Fibroblast of villous mesenchyme (primary cell): Measurements from ENCODE around the gene RIOK3. TPM values are rescaled to one million over a fixed set of nuclear protein-coding genes. Genes with fewer than 3 reads are reported as not detected.
A peak's percentile ranks its signal among the peaks of the same experiment; 100 is the strongest.
"Not testable (repeated sequence)": the region's sequence is repeated elsewhere in the genome, so short reads cannot be mapped to it uniquely, and the experiment has no call there.

Experiments
- DNase-seq: peaks from one replicate; pipeline ENCODE4 v3.0.0-alpha.2; 2010; ENCODE audit warnings: low read depth
- H3K4me3 ChIP-seq: 2 replicates; pipeline ENCODE4 v1.5.1; 2011; ENCODE audit warnings: low read depth, mild to moderate bottlenecking, low read length
- total RNA-seq: library from RNA; depleted of rRNA; stranded (reverse); fragments of >200 nt; gene quantifications from 2 replicates; pipeline ENCODE4 v1.2.3, GENCODE V29; 2012
- TF ChIP-seq, protein P1 (sequence below): IDR thresholded peaks from 2 replicates; pipeline ENCODE4 v1.5.1; 2012; ENCODE audit warnings: low read depth, mild to moderate bottlenecking, low read length; ENCODE audit not compliant: insufficient read depth

The RIOK3 gene
- total RNA-seq, 1 donor, result 71.2 TPM

DNA sequence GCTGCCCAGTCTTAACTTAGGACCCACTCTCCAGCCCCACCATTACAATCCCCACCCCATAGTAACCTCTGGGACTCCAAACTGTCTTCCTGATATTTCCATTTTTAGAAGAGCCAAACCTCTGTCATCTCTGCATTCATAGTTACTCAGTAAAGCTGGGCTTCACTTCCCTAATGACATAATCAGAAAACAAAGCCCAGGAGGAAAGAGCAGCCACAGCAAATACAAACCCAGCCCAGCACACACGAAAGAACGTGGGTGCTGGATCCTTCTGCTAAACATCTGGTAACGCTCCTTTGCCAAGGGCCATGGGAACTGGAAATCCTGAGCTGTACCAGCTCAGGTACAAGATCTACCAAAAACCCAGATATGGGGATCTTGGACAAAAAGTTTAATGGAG is 36.8 kb upstream of the RIOK3 start:
- no peak for DNase-seq
- no peak overlapping the region for H3K4me3 ChIP-seq
- TF ChIP-seq, protein P1, sequence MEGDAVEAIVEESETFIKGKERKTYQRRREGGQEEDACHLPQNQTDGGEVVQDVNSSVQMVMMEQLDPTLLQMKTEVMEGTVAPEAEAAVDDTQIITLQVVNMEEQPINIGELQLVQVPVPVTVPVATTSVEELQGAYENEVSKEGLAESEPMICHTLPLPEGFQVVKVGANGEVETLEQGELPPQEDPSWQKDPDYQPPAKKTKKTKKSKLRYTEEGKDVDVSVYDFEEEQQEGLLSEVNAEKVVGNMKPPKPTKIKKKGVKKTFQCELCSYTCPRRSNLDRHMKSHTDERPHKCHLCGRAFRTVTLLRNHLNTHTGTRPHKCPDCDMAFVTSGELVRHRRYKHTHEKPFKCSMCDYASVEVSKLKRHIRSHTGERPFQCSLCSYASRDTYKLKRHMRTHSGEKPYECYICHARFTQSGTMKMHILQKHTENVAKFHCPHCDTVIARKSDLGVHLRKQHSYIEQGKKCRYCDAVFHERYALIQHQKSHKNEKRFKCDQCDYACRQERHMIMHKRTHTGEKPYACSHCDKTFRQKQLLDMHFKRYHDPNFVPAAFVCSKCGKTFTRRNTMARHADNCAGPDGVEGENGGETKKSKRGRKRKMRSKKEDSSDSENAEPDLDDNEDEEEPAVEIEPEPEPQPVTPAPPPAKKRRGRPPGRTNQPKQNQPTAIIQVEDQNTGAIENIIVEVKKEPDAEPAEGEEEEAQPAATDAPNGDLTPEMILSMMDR, result no peak

DNA sequence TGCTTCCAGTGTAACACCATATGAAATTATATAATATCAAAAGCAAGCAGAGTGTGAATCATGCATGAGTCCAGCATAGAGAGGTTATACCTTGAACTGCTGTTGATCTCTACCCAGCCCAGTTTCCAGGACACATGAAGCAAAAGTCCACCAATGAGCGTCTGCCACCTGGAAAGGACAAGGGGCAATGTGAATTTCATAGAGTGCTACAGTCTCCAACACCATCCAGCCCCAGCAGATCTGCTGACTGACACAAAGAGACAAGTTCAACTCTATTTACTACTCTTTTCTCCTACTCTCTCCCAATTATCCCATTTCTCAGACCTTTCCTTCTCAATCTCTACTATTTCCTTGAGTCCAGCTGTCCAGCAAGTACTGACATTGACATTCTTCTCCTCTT is 31.8 kb upstream of the RIOK3 start:
- TF ChIP-seq, protein P1, result no peak
- DNase-seq, result no peak
- no peak overlapping the region for H3K4me3 ChIP-seq

DNA sequence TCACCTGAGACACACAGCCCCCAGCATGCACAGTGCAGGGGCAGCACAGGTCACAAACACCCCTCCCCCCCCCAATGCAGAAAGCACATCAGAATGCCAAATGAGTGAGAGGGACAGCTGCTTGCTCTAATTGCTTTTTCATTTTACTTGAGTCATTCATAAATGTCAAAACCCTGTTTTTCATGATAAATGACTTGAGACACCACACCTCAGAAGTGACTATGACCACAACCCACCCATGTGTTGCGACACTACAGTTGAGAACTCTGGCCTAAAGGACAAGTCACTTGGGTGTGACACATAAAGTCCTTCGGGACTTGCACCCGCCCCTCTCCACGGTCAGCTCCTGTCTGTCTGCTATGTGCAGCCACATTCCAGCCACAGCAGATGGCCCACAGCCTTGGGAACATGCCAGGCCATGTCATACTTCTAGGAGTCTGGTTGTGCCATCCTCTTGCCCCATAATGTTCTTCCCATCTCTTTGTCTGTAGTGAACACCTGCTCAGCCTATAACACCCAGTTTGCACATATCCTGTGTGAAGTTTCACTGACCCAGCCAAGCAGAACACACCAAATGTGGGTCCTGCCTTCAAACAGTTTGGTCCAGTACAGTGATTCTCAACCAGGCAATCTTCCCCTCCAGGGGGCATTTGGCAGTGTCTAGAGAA is 30.2 kb upstream of the RIOK3 start:
- H3K4me3 ChIP-seq, result no peak overlapping the region
- TF ChIP-seq, protein P1, result no peak

DNA sequence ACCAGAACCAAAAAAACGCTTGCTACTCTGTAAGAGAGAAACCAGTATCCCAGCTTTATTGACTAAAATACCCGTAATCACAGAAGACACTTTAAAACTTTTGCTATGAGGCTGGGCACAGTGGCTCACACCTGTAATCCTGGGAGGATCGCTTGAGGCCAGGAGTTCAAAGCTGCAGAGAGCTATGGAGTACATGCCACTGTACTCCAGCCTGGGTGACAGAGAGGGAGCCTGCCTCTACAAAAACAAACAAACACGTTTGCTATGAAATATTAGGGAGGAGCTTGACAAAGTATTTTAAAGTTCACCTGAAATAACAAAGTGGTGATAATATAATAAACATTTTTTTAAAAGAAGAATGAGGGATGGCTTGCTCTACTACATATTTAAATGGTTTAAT is 28.5 kb upstream of the RIOK3 start:
- DNase-seq, result no peak
- H3K4me3 ChIP-seq, result no peak overlapping the region
- TF ChIP-seq, protein P1, result no peak

More for the DNA sequence above, 30.2 kb upstream of the RIOK3 start:
- DNase-seq, result peak; percentile 46

DNA sequence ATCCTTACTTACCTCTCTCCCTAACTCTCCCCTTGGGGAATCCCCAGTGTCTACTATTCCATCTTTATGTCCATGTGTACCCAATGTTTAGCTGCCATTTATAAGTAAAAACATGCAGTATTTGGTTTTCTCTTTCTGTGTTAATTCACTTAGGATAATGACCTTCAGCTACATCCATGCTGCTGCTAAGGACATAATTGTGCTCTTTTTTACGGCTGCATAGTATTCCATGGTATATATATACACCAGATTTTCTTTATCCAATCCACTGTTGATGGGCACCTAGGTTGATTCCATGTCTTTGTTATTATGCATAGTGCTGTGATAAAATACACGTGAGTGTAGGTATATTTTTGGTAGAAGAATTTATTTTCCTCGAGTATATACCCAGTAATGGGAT is 24.3 kb upstream of the RIOK3 start:
- TF ChIP-seq, protein P1, result no peak

DNA sequence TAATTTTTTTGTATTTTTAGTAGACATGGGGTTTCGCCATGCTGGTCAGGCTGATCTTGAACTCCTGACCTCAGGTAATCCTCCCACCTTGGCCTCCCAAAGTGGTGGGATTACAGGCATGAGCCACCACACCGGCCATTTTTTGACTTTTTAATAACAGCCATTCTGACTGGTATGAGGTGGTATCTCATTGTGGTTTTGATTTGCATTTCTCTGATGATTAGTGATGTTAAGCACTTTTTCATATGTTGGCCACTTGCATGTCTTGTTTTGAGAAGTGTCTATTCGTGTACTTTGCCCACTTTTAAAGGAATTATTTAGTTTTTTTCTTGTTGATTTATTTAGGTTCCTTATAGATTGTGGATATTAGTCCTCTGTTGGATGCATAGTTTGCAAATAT is 23.5 kb upstream of the RIOK3 start:
- not testable (repeated sequence) for H3K4me3 ChIP-seq, DNase-seq

More for the DNA sequence above, 24.3 kb upstream of the RIOK3 start:
- H3K4me3 ChIP-seq, result no peak overlapping the region
- DNase-seq, result no peak

DNA sequence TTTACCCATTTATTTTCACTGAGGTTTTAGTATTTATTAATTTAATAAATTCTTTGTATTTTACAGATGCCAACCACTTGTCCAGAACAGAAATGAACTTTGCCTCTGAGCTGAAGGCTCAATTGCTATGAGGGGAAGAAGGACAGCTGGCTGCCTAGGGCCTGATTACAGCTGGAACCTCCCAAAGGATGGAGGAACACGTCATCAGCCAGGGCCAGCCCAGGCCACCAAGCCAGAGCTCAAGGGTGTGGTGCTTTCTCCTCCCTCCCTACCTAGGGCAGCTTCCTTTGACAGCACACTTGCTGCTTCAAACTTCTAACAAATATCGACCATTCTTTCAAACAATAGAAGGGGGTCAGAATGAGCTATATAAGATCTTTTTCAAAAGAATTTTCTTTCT is 19.7 kb upstream of the RIOK3 start:
- DNase-seq, result no peak
- TF ChIP-seq, protein P1, result no peak
- no peak overlapping the region for H3K4me3 ChIP-seq
